Measurements from ENCODE around the gene UBLCP1. TPM values are rescaled to one million over a fixed set of nuclear protein-coding genes. Genes with fewer than 3 reads are reported as not detected.

Gene UBLCP1
- total RNA-seq, 1 experiment from 2014 or later: 35.8 TPM

GRCh38 chr5:159310511-159310910 lies 47.4 kb downstream of the UBLCP1 start:
- DNase-seq (ENCODE audit: low read depth): no peak

- DNase-seq (ENCODE audit: low read depth): no peak
Measured at GRCh38 chr5:159311063-159311462, 48.0 kb downstream of the UBLCP1 start.

DNA sequence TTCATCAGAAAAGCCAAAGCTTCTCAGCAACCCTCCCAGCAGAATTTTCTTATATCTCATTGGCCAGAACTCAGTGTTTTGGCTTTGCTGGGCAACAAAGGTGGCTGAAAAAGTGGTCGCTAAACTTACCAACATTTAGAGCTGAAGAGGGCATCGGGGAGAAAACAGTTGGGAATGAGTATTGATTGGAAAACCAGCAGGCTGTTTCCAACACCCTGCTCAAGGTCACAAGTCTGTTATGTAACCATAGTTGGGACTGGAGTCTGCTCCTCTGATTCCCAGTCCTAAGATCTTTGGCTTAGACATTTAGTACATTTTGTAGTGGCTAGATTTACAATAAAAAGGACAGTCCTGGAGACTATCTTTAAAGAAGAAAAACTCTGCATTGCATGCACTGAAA lies 50.1 kb downstream of the UBLCP1 start:
- no peak for DNase-seq (ENCODE audit: low read depth)

DNA sequence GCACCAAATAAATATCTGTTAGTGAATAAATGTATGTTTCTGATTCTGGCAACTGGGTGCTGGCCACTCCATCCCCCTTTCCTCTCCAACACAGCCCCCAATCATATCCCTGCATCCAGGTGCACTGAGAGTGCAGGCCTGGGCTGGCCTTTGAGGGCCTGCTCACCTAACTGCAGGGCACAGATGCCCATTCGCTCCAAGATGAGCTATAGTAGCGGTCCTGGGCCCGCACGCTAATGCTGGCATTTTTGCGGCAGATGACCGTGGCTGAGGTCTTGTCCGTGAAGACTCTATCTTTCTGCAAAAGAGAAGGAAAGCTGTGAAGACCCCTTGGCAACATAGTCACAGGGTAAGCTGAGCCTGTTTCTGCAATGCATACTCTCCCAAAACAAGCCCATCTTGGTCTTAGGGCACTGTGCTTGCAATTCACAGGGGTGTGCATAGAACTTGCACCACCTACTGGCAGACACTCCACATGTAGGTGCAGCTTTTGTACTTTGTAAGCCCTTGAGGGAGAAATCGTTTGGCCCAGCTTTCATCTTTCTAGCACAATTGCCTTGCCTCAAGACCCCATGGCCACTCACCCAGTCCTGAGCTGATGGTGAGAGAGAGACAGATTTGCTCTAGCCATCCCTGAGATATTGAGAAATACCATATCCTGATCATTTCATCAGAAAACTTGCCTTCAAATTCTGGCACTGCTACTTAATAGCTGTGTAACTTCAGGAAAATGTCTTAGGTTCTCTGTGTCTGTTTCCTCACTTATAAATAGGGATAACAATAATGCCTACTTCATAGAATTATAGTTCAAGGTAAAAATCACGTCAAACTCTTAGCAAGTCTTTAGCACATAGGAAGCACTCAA lies 53.7 kb downstream of the UBLCP1 start:
- DNase-seq (ENCODE audit: low read depth): peak; percentile 45

- DNase-seq (ENCODE audit: low read depth): no peak
Measured at GRCh38 chr5:159317849-159318248, 54.8 kb downstream of the UBLCP1 start.

- DNase-seq (ENCODE audit: low read depth): no peak
Measured at GRCh38 chr5:159318448-159318847, 55.4 kb downstream of the UBLCP1 start.

DNA sequence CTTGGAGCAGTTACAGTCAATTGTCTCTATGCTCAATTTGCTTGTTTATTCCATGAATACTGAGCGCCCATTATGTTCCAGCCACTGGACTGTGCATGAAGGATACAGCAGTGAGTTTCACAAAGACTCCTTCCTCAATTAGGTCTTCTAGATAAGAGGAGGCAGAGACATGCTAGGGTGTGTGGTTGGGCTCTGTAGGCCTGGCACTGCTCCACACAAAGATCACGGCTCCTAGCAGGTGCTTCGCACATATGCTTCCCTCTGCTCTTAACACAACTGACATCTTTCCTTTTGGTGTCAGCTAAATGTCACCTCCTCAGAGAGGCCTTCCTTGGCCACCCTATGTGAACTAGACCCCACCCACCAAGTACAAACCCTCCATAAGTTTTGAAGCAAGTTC lies 56.3 kb downstream of the UBLCP1 start:
- DNase-seq (ENCODE audit: low read depth): no peak

DNA sequence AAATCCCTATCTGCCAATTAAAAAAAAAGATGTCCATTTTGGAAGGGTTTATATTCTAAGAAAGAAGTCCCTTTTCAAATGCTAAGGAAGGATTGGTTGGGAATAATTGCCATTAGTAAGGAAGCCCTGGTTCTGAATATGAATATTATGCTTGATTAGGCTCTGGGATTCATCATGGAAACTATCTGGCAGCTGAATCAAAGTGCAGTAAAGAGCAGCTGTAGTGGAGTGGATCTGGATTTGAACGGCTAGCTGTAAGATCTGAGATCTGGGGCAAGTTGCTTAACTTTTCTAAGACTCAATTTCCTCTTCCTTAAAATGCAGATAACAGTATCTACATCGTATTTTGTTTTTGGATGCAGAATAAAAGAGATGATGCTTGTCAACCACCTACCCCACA lies 56.7 kb downstream of the UBLCP1 start:
- DNase-seq (ENCODE audit: low read depth): no peak

GRCh38 chr5:159322180-159322579 lies 59.1 kb downstream of the UBLCP1 start:
- no peak for DNase-seq (ENCODE audit: low read depth)

GRCh38 chr5:159324102-159324755 lies 61.1 kb downstream of the UBLCP1 start:
- peak; percentile 67 for DNase-seq (ENCODE audit: low read depth)

DNA sequence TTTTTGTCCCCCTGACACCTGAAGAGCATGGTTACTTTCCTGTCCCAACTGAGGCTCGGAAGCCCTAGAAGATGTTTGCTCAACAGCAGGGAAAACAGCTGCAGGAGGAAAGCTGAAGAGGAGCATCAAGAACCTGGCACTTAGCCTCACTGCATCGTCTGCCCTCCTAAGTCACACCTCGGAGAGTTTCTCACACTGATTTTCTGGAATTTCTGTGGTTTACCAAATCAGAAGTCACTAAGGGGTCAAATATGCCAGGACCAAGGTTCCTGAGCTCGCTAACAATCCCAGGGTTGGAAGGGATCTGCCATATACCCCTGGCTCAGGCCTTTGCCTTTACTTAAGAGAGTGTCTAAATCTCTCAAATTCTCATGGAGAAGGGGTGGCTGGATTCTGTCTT lies 61.9 kb downstream of the UBLCP1 start:
- no peak for DNase-seq (ENCODE audit: low read depth)

DNA sequence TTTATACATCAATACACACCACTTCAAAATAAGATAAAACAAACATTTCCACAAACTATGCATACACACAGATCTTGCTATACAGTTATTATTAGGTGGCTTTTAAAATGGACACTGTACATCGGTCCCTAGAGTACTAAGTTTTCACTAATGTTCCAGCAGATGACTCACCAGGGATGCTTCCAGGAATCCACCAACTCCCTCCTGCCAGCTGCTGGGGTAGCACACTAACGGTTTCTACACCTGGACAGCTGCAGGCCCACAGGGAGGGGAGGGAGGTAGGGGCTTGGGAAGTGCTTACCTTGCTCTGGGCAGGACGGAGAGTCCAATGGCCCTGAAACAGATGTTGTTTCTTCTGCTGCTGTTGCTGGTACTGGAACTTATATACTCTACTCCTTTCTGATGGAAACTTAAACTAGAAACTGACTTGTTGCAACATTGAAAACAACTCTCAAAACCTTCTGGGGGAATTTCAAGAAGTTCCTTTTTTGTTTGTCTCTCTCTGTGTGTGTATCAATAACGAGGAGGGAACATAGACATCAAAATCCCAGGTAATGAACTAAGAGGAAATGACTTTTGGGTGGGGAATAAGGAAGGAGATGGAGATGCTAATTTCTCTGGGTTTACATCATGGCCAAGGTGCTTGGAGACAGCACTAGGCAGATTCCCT lies 67.2 kb downstream of the UBLCP1 start, which contains the start of gene IL12B:
Gene IL12B, minus strand, starts transcription at position 357 of the 670 bp plus-strand sequence. CDS start 3,705 bp downstream, outside the sequence.
- peak; percentile 42 for DNase-seq (ENCODE audit: low read depth)

GRCh38 chr5:159331093-159331973 lies 68.2 kb downstream of the UBLCP1 start:
- DNase-seq (ENCODE audit: low read depth): no peak

GRCh38 chr5:159332800-159333544 lies 69.9 kb downstream of the UBLCP1 start:
- no peak for DNase-seq (ENCODE audit: low read depth)

- no peak for DNase-seq (ENCODE audit: low read depth)
Measured at GRCh38 chr5:159333545-159333925, 70.4 kb downstream of the UBLCP1 start.

Small RNAs within 50 kb of the gene (small RNA-seq; reads per million reads assigned to genes)
- not detected for gene RF00263
- not detected for gene RNU4ATAC2P

Other genes starting within 250 kb of the UBLCP1 start
- 0.53 and 1.1 TPM in 2 replicates for gene EBF1, start 163.4 kb upstream of the UBLCP1 start, total RNA-seq (2014; rRNA removed; shearing (Covaris generic))
- gene RNF145, start 53.7 kb upstream of the UBLCP1 start, total RNA-seq (2014; rRNA removed; shearing (Covaris generic)): 95.6 and 141 TPM in 2 replicates
- not detected in 2 replicates for gene IL12B, start 67.2 kb downstream of the UBLCP1 start, total RNA-seq (2014; rRNA removed; shearing (Covaris generic))

Data from HT1080 (cell line).